ENCODE measurements around the gene IGHMBP2. TPM values are rescaled to one million over a fixed set of nuclear protein-coding genes. Genes with fewer than 3 reads are reported as not detected.
"Not testable (repeated sequence)": the region's sequence is repeated elsewhere in the genome, so short reads cannot be mapped to it uniquely, and the experiment has no call there.

Gene IGHMBP2
- polyA plus RNA-seq, 1 donor from 2014 or later, result 9.5 TPM

DNA sequence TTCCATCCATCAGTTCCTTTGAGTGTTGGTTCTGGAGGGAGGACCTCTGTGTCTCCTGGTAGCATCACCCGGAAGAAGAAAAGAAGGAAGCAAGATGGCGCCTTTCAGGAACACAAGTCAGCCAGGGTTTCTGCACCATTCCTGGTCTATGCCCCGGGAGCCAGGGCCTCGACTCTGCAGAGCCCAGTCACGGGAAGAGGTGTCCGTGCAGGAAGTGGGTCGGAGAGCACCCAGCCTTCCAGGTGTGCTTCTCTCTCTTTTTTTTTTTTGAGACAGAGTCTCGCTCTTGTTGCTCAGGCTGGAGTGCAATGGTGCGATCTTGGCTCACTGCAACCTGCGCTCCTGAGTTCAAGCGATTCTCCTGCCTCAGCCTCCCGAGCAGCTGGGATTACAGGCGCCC, 21.3 kb upstream of the IGHMBP2 start:
- no peaks in the 10 kb centered on the region for H3K36me3 ChIP-seq (ENCODE audit: insufficient read depth, low read length)
- no peak overlapping the region for H2AFZ ChIP-seq (ENCODE audit: low read depth, low read length)
- no peaks in the 10 kb centered on the region for H3K79me2 ChIP-seq (replicated peaks; ENCODE audit: insufficient read depth, low read length)
- H3K4me2 ChIP-seq (ENCODE audit: low read length), result no peak overlapping the region
- no peaks in the 10 kb centered on the region for H3K9me3 ChIP-seq (ENCODE audit: low read length)
- H3K9ac ChIP-seq (ENCODE audit: low read length), result no peak overlapping the region
- H4K20me1 ChIP-seq (ENCODE audit: insufficient read depth), result no peaks in the 10 kb centered on the region
- no peaks in the 10 kb centered on the region for H3F3A ChIP-seq (ENCODE audit: insufficient read depth, low read length, poor library complexity, severe bottlenecking)
- no peaks in the 10 kb centered on the region for H3K27me3 ChIP-seq (ENCODE audit: insufficient read depth, low read depth, low read length)
- no peaks in the 10 kb centered on the region for H3K9me2 ChIP-seq (ENCODE audit: insufficient read depth, low read length)
- TF ChIP-seq TAF1 (IDR thresholded peaks at IDR 0.05; ENCODE audit: low read depth) (no peak), EZH2 (IDR thresholded peaks at IDR 0.05; ENCODE audit: borderline replicate concordance, insufficient read depth, low read length, poor library complexity, severe bottlenecking) (no peak), SMC3 (conservative IDR thresholded peaks at IDR 0.05; ENCODE audit: poor library complexity) (no peak), RAD21 (conservative IDR thresholded peaks at IDR 0.05) (no peak), POLR2AphosphoS5 (IDR thresholded peaks at IDR 0.05) (no peak), MXI1 (conservative IDR thresholded peaks at IDR 0.05; ENCODE audit: poor library complexity, severe bottlenecking) (no peak)
- TF ChIP-seq, protein P1, sequence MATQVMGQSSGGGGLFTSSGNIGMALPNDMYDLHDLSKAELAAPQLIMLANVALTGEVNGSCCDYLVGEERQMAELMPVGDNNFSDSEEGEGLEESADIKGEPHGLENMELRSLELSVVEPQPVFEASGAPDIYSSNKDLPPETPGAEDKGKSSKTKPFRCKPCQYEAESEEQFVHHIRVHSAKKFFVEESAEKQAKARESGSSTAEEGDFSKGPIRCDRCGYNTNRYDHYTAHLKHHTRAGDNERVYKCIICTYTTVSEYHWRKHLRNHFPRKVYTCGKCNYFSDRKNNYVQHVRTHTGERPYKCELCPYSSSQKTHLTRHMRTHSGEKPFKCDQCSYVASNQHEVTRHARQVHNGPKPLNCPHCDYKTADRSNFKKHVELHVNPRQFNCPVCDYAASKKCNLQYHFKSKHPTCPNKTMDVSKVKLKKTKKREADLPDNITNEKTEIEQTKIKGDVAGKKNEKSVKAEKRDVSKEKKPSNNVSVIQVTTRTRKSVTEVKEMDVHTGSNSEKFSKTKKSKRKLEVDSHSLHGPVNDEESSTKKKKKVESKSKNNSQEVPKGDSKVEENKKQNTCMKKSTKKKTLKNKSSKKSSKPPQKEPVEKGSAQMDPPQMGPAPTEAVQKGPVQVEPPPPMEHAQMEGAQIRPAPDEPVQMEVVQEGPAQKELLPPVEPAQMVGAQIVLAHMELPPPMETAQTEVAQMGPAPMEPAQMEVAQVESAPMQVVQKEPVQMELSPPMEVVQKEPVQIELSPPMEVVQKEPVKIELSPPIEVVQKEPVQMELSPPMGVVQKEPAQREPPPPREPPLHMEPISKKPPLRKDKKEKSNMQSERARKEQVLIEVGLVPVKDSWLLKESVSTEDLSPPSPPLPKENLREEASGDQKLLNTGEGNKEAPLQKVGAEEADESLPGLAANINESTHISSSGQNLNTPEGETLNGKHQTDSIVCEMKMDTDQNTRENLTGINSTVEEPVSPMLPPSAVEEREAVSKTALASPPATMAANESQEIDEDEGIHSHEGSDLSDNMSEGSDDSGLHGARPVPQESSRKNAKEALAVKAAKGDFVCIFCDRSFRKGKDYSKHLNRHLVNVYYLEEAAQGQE (IDR thresholded peaks at IDR 0.05; ENCODE audit: borderline replicate concordance), result no peak
- TF ChIP-seq, protein P2, sequence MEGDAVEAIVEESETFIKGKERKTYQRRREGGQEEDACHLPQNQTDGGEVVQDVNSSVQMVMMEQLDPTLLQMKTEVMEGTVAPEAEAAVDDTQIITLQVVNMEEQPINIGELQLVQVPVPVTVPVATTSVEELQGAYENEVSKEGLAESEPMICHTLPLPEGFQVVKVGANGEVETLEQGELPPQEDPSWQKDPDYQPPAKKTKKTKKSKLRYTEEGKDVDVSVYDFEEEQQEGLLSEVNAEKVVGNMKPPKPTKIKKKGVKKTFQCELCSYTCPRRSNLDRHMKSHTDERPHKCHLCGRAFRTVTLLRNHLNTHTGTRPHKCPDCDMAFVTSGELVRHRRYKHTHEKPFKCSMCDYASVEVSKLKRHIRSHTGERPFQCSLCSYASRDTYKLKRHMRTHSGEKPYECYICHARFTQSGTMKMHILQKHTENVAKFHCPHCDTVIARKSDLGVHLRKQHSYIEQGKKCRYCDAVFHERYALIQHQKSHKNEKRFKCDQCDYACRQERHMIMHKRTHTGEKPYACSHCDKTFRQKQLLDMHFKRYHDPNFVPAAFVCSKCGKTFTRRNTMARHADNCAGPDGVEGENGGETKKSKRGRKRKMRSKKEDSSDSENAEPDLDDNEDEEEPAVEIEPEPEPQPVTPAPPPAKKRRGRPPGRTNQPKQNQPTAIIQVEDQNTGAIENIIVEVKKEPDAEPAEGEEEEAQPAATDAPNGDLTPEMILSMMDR (IDR thresholded peaks at IDR 0.05; ENCODE audit: poor library complexity, severe bottlenecking), result no peak
- H3K4me3 ChIP-seq (ENCODE audit: low read length), result no peak overlapping the region
- H3K27ac ChIP-seq (ENCODE audit: low read length), result no peak overlapping the region

DNA sequence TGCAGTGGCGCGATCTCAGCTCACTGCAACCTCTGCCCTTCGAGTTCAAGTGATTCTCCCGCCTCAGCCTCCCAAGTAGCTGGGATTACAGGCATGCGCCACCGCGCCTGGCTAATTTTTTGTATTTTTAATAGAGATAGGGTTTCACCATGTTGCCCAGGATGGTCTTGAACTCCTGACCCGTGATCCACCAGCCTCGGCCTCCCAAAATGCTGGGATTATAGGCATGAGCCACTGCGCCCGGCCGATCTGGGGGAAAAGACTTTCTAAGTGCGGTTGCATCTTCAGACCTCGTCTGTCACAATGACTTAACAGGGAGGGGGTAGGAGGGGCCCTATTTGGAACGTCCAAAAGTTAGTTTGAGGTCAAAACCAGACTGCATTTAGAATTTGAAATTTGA, 18.9 kb upstream of the IGHMBP2 start:
- not testable (repeated sequence) for H3K27me3 ChIP-seq (ENCODE audit: insufficient read depth, low read depth, low read length); H3K9ac ChIP-seq (ENCODE audit: low read length); H3K79me2 ChIP-seq (replicated peaks; ENCODE audit: insufficient read depth, low read length); H3K9me3 ChIP-seq (ENCODE audit: low read length); H3K9me2 ChIP-seq (ENCODE audit: insufficient read depth, low read length); H3K36me3 ChIP-seq (ENCODE audit: insufficient read depth, low read length); H2AFZ ChIP-seq (ENCODE audit: low read depth, low read length); H3K4me3 ChIP-seq (ENCODE audit: low read length); H3F3A ChIP-seq (ENCODE audit: insufficient read depth, low read length, poor library complexity, severe bottlenecking); H4K20me1 ChIP-seq (ENCODE audit: insufficient read depth); H3K27ac ChIP-seq (ENCODE audit: low read length); H3K4me2 ChIP-seq (ENCODE audit: low read length)

DNA sequence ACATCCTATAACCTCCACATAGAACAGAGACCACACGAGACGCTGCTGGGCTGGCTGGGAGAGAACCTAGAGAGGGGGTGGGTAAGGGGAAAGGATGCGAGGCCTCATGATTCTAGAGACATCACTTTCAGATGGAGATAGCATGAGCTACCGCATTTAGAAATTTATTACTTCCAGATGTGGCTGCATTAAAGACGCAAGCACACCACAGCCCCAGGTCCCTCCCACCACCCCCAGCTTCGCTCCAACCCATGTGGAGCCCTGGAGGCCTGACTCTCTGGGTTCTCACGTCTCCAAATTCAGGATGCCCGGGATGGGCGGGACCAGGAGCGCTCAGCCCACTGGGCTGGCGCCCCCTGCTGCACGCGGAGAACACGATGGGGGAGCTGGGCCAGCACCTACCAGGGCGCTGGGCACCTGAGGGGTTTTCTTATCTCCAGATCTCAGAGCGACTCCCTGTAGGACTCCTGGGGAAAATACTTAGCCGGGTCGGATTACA, 13.7 kb upstream of the IGHMBP2 start:
- H3K27me3 ChIP-seq (ENCODE audit: insufficient read depth, low read depth, low read length), result no peaks in the 10 kb centered on the region
- H3K36me3 ChIP-seq (ENCODE audit: insufficient read depth, low read length), result no peaks in the 10 kb centered on the region
- H3K9me3 ChIP-seq (ENCODE audit: low read length), result no peaks in the 10 kb centered on the region
- H3K9ac ChIP-seq (ENCODE audit: low read length), result no peak overlapping the region
- H3F3A ChIP-seq (ENCODE audit: insufficient read depth, low read length, poor library complexity, severe bottlenecking), result no peaks in the 10 kb centered on the region
- H3K9me2 ChIP-seq (ENCODE audit: insufficient read depth, low read length), result no peaks in the 10 kb centered on the region
- H3K79me2 ChIP-seq (replicated peaks; ENCODE audit: insufficient read depth, low read length), result no peaks in the 10 kb centered on the region
- no peaks in the 10 kb centered on the region for H4K20me1 ChIP-seq (ENCODE audit: insufficient read depth)
- H3K4me3 ChIP-seq (ENCODE audit: low read length), result no peak overlapping the region
- TF ChIP-seq RAD21 (conservative IDR thresholded peaks at IDR 0.05) (peak; percentile 14), SMC3 (conservative IDR thresholded peaks at IDR 0.05; ENCODE audit: poor library complexity) (peak; percentile 31)
- TF ChIP-seq, protein P1 (IDR thresholded peaks at IDR 0.05; ENCODE audit: borderline replicate concordance), result no peak
- TF ChIP-seq, protein P2 (IDR thresholded peaks at IDR 0.05; ENCODE audit: poor library complexity, severe bottlenecking), result peak; percentile 24
- no peak overlapping the region for H3K4me2 ChIP-seq (ENCODE audit: low read length)
- H2AFZ ChIP-seq (ENCODE audit: low read depth, low read length), result no peak overlapping the region
- H3K27ac ChIP-seq (ENCODE audit: low read length), result no peak overlapping the region

All from neural cell (in vitro differentiated cells).